Bronchial epithelial cell (primary cell): ENCODE data around the gene CCL5. TPM values are rescaled to one million over a fixed set of nuclear protein-coding genes. Genes with fewer than 3 reads are reported as not detected.

Experiments used
- DNase-seq: peaks from one replicate; pipeline ENCODE4 v3.0.0-alpha.2; 2010; ENCODE audit warnings: low read depth
- FAIRE-seq: peaks from 2 replicates; lab custom pipeline; 2011; peaks lifted over from hg19 to GRCh38; lab: Jason Lieb, UNC
- H3K27me3 ChIP-seq: 2 replicates; pipeline ENCODE4 v1.5.1; 2011; ENCODE audit warnings: low read length; ENCODE audit not compliant: control insufficient read depth, insufficient read depth
- H3K36me3 ChIP-seq: 2 replicates; pipeline ENCODE4 v1.5.1; 2011; ENCODE audit warnings: low read length; ENCODE audit not compliant: control insufficient read depth, insufficient read depth
- H3K4me3 ChIP-seq: 2 replicates; pipeline ENCODE4 v1.5.1; 2011; ENCODE audit warnings: mild to moderate bottlenecking, low read depth, low read length, control low read depth
- CTCF ChIP-seq: IDR thresholded peaks from 2 replicates; pipeline ENCODE4 v1.5.1; 2011; ENCODE audit warnings: mild to moderate bottlenecking, moderate library complexity, low read length, control low read depth, inconsistent platforms; ENCODE audit not compliant: insufficient read depth, severe bottlenecking
- total RNA-seq: library from RNA; depleted of rRNA; stranded (reverse); fragments of >200 nt; gene quantifications from 2 replicates; pipeline ENCODE4 v1.2.1, GENCODE V29; 2014

CCL5 gene
- total RNA-seq, 1 donor from 2014 or later = not detected

GRCh38 chr17:35917519-35918213 lies 37.5 kb upstream of the CCL5 start:
- no peak for FAIRE-seq
- Histone ChIP-seq H3K36me3 (no peaks in the 10 kb centered on the region), H3K27me3 (no peaks in the 10 kb centered on the region), H3K4me3 (no peak overlapping the region)
- TF ChIP-seq CTCF = no peak
- no peak for DNase-seq

- DNase-seq (no peak), FAIRE-seq (no peak)
- TF ChIP-seq CTCF = no peak
- Histone ChIP-seq H3K27me3 (no peaks in the 10 kb centered on the region), H3K4me3 (no peak overlapping the region), H3K36me3 (no peaks in the 10 kb centered on the region)
Measured at GRCh38 chr17:35915153-35915964, 35.2 kb upstream of the CCL5 start.

GRCh38 chr17:35914354-35914753 lies 34.2 kb upstream of the CCL5 start:
- FAIRE-seq = no peak

GRCh38 chr17:35913609-35914008 lies 33.4 kb upstream of the CCL5 start:
- TF ChIP-seq CTCF = no peak
- no peaks in the 10 kb centered on the region for H3K36me3 ChIP-seq
- no peaks in the 10 kb centered on the region for H3K27me3 ChIP-seq
- FAIRE-seq = no peak
- H3K4me3 ChIP-seq = no peak overlapping the region
- DNase-seq = no peak

More at GRCh38 chr17:35914354-35914753, 34.2 kb upstream of the CCL5 start:
- H3K36me3 ChIP-seq = no peaks in the 10 kb centered on the region
- no peak overlapping the region for H3K4me3 ChIP-seq
- no peak for TF ChIP-seq CTCF
- DNase-seq = no peak
- no peaks in the 10 kb centered on the region for H3K27me3 ChIP-seq

- FAIRE-seq (no peak), DNase-seq (no peak)
- no peak overlapping the region for H3K4me3 ChIP-seq
- H3K27me3 ChIP-seq = no peaks in the 10 kb centered on the region
- H3K36me3 ChIP-seq = no peaks in the 10 kb centered on the region
- TF ChIP-seq CTCF = no peak
Measured at GRCh38 chr17:35912942-35913341, 32.8 kb upstream of the CCL5 start.
